HL-60 (cell line): ENCODE results near the gene ADGRA1.
"Not testable (repeated sequence)": the region's sequence is repeated elsewhere in the genome, so short reads cannot be mapped to it uniquely, and the experiment has no call there.

Experiments
- DNase-seq, 2 experiments: peaks; one replicate each; pipeline ENCODE4 v3.0.0-alpha.2; 2010 to 2020; ENCODE audit warnings: low read depth in 1 of 2, low spot score in 1 of 2
- H3K27ac ChIP-seq: fragments of 250-450 bp; sonication (Bioruptor Pico); replicated peaks from 2 replicates; pipeline ENCODE4 v1.5.1; 2020; ENCODE audit warnings: mild to moderate bottlenecking, moderate library complexity
- H3K27me3 ChIP-seq: fragments of 250-450 bp; sonication (Bioruptor Pico); 2 replicates; pipeline ENCODE4 v1.5.1; 2021; ENCODE audit warnings: mild to moderate bottlenecking, moderate library complexity; ENCODE audit not compliant: insufficient read depth, poor library complexity, severe bottlenecking
- H3K4me3 ChIP-seq: replicated peaks from 2 replicates; pipeline ENCODE4 v1.5.1; 2011; ENCODE audit warnings: mild to moderate bottlenecking, control low read depth, low read length; ENCODE audit not compliant: insufficient read depth
- CTCF ChIP-seq: IDR thresholded peaks from one replicate; pipeline ENCODE4 v1.5.1; 2011; ENCODE audit warnings: low read length, control low read depth, inconsistent platforms; ENCODE audit not compliant: insufficient read depth
- GABPA ChIP-seq: IDR thresholded peaks from 2 replicates; pipeline ENCODE4 v1.6.1; 2012; ENCODE audit warnings: low read depth
- POLR2AphosphoS5 ChIP-seq: IDR thresholded peaks from 2 replicates; pipeline ENCODE4 v1.6.1; 2012; ENCODE audit warnings: low read depth
- REST ChIP-seq: IDR thresholded peaks from 2 replicates; pipeline ENCODE4 v1.6.1; 2012; ENCODE audit warnings: low read depth; ENCODE audit not compliant: insufficient replicate concordance
- SPI1 ChIP-seq: IDR thresholded peaks from 2 replicates; pipeline ENCODE4 v1.6.1; 2012; ENCODE audit warnings: low read depth, mild to moderate bottlenecking, borderline replicate concordance

Gene ADGRA1

DNA sequence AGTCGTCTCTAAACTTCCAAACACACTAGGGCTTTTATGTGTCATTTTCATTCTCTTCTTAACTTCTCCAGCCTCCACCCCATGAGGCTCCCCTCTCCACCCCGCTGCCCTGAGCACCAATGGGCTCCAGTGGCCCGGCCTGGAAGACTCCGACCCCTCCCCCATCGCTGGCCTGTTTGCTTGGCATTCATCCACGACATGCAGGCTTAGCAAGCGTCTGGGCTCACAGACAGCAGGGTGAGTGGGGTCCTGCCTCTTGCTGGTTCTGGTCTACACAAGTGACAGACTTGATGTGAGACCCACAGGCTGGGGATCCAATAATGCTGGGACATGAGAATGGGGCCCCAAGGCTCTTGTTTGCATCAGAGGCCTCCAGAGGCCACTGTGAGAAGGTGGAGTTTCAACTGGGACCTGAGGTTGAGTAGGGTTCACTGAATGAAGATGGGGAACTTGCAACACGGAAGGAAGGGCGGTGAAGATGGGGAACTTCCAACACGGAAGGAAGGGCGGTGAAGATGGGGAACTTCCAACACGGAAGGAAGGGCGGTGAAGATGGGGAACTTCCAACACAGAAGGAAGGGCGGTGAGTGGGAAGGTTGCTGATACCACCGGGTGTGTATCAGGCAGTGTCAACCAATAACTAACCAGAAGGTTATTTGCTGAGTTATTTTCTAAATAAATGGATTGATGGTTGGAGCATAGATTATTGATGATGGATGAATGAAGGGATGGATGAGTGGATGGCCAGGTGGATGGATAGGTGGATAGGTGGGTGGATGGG lies 86.3 kb downstream of the ADGRA1 start:
- peak; percentile 20 to 44 for DNase-seq
- H3K4me3 ChIP-seq, result no peak overlapping the region

GRCh38 chr10:133174689-133175263 lies 87.1 kb downstream of the ADGRA1 start:
- no peak for TF ChIP-seq REST
- no peak for TF ChIP-seq POLR2AphosphoS5
- no peak for TF ChIP-seq GABPA
- TF ChIP-seq CTCF, result no peak
- TF ChIP-seq SPI1, result no peak
- Histone ChIP-seq H3K27me3 (no peaks in the 10 kb centered on the region), H3K27ac (no peak overlapping the region), H3K4me3 (no peak overlapping the region)
- no peak for DNase-seq

More for the DNA sequence above, 86.3 kb downstream of the ADGRA1 start:
- H3K27ac ChIP-seq, result no peak overlapping the region
- TF ChIP-seq GABPA (no peak), SPI1 (no peak), POLR2AphosphoS5 (no peak), REST (no peak), CTCF (no peak)
- no peaks in the 10 kb centered on the region for H3K27me3 ChIP-seq

DNA sequence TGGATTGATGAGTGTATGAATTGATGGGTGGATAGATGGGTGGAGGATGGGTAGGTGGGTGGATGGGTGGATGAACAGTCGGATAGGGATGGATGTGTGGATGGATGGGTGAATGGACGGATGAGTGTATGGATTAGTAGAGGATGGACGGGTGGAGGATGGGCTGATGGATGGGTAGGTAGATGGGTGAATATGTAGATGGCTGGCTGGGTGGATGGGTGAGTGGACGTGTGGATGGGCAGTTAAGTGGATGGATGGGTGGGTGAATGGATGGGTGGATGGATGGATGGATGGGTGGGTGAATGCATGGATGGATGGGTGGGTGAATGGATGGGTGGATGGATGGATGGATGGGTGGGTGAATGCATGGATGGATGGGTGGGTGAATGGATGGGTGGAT lies 87.9 kb downstream of the ADGRA1 start:
- not testable (repeated sequence) for H3K4me3 ChIP-seq

DNA sequence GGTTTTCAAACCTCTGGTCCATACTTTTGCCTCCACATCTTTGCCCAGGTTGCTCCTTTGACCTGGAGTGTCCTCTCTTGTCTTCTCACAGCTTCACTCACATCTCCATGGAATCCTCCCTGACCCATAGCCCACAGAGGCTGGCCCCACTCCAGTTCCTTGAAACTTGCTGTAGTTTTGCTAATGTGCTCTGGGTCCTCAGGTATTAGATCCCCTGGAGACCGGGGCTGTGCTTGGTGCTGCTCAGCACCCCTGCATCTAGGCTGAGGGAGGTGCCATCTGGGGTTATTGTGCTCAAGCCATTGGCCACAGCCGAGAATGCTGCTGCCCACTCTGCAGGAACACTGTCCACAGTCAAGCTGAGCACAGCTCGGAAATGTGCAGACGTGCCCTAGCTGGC lies 88.8 kb downstream of the ADGRA1 start:
- Histone ChIP-seq H3K4me3 (no peak overlapping the region), H3K27me3 (no peaks in the 10 kb centered on the region), H3K27ac (no peak overlapping the region)
- no peak for DNase-seq
- TF ChIP-seq REST (no peak), CTCF (no peak), GABPA (no peak), SPI1 (no peak), POLR2AphosphoS5 (no peak)

More for the DNA sequence above, 87.9 kb downstream of the ADGRA1 start:
- not testable (repeated sequence) for H3K27ac ChIP-seq, DNase-seq, H3K27me3 ChIP-seq
